Measurements from ENCODE around the gene PTPA. TPM values are rescaled to one million over a fixed set of nuclear protein-coding genes. Genes with fewer than 3 reads are reported as not detected.

PTPA gene
- total RNA-seq, 1 donor from 2014 or later = 160 TPM

GRCh38 chr9:129131300-129132145, 20.3 kb downstream of the PTPA start:
- DNase-seq (ENCODE audit: low spot score in 2 of 2, unreplicated experiment in 2 of 2) = peak; percentile 66 to 86
- Mint-ChIP-seq H3K27ac (no peak overlapping the region), H3K4me3 (no peak overlapping the region), H3K27me3 (ENCODE audit: low read depth) (no peaks in the 10 kb centered on the region), H3K36me3 (peaks cover 33% of the 10 kb centered on the region), H3K4me1 (no peaks in the 10 kb centered on the region), H3K9me3 (no peaks in the 10 kb centered on the region)
- TF ChIP-seq CTCF (IDR thresholded peaks at IDR 0.05; ENCODE audit: unreplicated experiment) = peak; percentile 91

- no peaks in the 10 kb centered on the region for H3K9me3 Mint-ChIP-seq
- H3K27me3 Mint-ChIP-seq (ENCODE audit: low read depth) = no peaks in the 10 kb centered on the region
- DNase-seq (ENCODE audit: low spot score in 2 of 2, unreplicated experiment in 2 of 2) = no peak
- no peaks in the 10 kb centered on the region for H3K4me1 Mint-ChIP-seq
- H3K36me3 Mint-ChIP-seq = peaks cover 33% of the 10 kb centered on the region
- no peak overlapping the region for H3K4me3 Mint-ChIP-seq
- no peak for TF ChIP-seq CTCF (IDR thresholded peaks at IDR 0.05; ENCODE audit: unreplicated experiment)
- H3K27ac Mint-ChIP-seq = no peak overlapping the region
Measured at GRCh38 chr9:129133082-129133481, 21.9 kb downstream of the PTPA start.

GRCh38 chr9:129135476-129135875, 24.3 kb downstream of the PTPA start:
- Mint-ChIP-seq H3K4me3 (no peak overlapping the region), H3K36me3 (peaks cover 29% of the 10 kb centered on the region), H3K9me3 (no peaks in the 10 kb centered on the region), H3K4me1 (peaks cover 15% of the 10 kb centered on the region), H3K27ac (no peak overlapping the region), H3K27me3 (ENCODE audit: low read depth) (no peaks in the 10 kb centered on the region)
- no peak for TF ChIP-seq CTCF (IDR thresholded peaks at IDR 0.05; ENCODE audit: unreplicated experiment)
- no peak for DNase-seq (ENCODE audit: low spot score in 2 of 2, unreplicated experiment in 2 of 2)

GRCh38 chr9:129136446-129137035, 25.3 kb downstream of the PTPA start:
- Mint-ChIP-seq H3K27ac (no peak overlapping the region), H3K4me3 (no peak overlapping the region), H3K4me1 (peaks cover 25% of the 10 kb centered on the region), H3K9me3 (no peaks in the 10 kb centered on the region), H3K36me3 (peaks cover 21% of the 10 kb centered on the region), H3K27me3 (ENCODE audit: low read depth) (no peaks in the 10 kb centered on the region)
- DNase-seq (ENCODE audit: low spot score in 2 of 2, unreplicated experiment in 2 of 2) = no peak
- TF ChIP-seq CTCF (IDR thresholded peaks at IDR 0.05; ENCODE audit: unreplicated experiment) = no peak

GRCh38 chr9:129137292-129138143, 26.3 kb downstream of the PTPA start:
- Mint-ChIP-seq H3K9me3 (no peaks in the 10 kb centered on the region), H3K27me3 (ENCODE audit: low read depth) (no peaks in the 10 kb centered on the region), H3K27ac (no peak overlapping the region), H3K36me3 (peaks cover 17% of the 10 kb centered on the region), H3K4me1 (peaks cover 34% of the 10 kb centered on the region), H3K4me3 (no peak overlapping the region)
- no peak for DNase-seq (ENCODE audit: low spot score in 2 of 2, unreplicated experiment in 2 of 2)
- no peak for TF ChIP-seq CTCF (IDR thresholded peaks at IDR 0.05; ENCODE audit: unreplicated experiment)

Measured in mesothelial cell of epicardium (in vitro differentiated cells).